OCI-LY7 (cell line): ENCODE data around the gene GALNT10.

Experiments
- EZH2phosphoT487 ChIP-seq: fragments of 200-600 bp; sonication (generic); IDR thresholded peaks from 2 replicates; pipeline ENCODE4 v1.6.1; 2018; ENCODE audit warnings: low read depth, borderline replicate concordance, mild to moderate bottlenecking, mixed run types, antibody characterized with exemption, low read length, moderate library complexity, mixed read lengths
- TF ChIP-seq, protein P1 (sequence below): fragments of 200-600 bp; sonication (generic); conservative IDR thresholded peaks from 2 replicates; pipeline ENCODE4 v1.5.1; 2014; ENCODE audit warnings: mild to moderate bottlenecking, antibody characterized with exemption, low read length, moderate library complexity, mixed read lengths

DNA sequence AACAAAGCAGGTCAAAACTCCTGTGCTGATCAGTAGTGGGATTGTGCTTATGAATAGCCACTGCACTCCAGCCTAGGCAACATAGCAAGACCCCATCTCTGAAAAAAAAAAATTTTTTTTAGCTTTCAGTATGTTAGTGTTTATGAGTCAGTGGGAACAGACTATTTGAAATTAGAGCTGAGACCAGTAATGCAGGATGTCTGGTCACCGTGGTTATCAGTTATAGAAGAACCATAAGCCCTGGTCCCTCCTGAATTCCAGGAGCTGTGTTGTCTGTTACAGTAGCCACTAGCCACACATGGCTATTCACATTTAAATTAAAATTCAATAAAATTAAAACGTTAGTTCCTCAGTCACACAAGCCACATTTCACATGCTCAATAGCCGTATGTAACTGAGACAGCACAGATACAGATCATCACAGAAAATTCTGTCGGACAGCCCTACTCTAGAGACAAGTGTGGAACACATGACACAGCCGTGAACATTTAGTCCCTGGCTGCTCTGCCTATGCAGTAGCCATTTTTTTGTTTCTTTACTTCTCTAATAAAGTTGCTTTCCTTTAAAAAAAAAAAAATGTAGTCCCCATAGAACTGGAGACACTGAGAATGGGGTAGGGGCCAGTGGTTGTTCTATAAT is 159.2 kb downstream of the GALNT10 start:
- TF ChIP-seq, protein P1, sequence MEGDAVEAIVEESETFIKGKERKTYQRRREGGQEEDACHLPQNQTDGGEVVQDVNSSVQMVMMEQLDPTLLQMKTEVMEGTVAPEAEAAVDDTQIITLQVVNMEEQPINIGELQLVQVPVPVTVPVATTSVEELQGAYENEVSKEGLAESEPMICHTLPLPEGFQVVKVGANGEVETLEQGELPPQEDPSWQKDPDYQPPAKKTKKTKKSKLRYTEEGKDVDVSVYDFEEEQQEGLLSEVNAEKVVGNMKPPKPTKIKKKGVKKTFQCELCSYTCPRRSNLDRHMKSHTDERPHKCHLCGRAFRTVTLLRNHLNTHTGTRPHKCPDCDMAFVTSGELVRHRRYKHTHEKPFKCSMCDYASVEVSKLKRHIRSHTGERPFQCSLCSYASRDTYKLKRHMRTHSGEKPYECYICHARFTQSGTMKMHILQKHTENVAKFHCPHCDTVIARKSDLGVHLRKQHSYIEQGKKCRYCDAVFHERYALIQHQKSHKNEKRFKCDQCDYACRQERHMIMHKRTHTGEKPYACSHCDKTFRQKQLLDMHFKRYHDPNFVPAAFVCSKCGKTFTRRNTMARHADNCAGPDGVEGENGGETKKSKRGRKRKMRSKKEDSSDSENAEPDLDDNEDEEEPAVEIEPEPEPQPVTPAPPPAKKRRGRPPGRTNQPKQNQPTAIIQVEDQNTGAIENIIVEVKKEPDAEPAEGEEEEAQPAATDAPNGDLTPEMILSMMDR, result no peak
- TF ChIP-seq EZH2phosphoT487, result no peak
